Cerebellar nuclear complex (tissue), 1 donor: ENCODE data around the gene RPRD1A.
A peak's percentile ranks its signal among the peaks of the same experiment; 100 is the strongest.
"Not testable (repeated sequence)": the region's sequence is repeated elsewhere in the genome, so short reads cannot be mapped to it uniquely, and the experiment has no call there.

ENCODE experiments used
- DNase-seq, 2 experiments: peaks; one replicate each; lab custom pipeline; 2025; lab: John Stamatoyannopoulos, UW

RPRD1A gene

DNA sequence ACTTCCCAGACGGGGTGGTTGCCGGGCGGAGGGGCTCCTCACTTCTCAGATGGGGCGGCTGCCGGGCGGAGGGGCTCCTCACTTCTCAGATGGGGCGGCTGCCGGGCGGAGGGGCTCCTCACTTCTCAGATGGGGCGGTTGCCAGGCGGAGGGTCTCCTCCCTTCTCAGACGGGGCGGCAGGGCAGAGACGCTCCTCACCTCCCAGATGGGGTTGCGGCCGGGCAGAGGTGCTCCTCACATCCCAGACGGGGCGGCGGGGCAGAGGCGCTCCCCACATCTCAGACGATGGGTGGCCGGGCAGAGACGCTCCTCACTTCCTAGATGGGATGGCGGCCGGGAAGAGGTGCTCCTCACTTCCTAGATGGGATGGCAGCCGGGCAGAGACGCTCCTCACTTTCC lies 10.4 kb upstream of the RPRD1A start:
- not testable (repeated sequence) for DNase-seq

GRCh38 chr18:36075862-36076587 lies 8.7 kb upstream of the RPRD1A start:
- DNase-seq: no peak

DNA sequence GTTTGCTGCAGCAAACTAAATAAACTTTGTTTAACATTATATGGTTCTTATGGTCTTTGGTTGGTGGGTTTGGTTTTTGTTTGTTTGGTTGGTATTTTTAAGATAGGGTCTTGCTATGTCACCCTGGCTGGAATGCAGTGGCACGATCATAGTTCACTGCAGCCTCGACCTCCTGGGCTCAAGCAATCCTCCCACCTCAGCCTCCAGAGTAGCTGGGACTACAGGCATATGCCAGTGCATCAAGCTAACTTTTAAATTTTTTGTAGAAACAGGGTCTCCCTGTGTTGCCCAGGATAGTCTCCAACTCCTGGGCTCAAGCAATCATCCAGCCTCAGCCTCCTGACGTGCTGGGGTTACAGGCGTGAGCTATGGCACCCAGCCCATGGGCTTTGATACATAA lies 7.1 kb upstream of the RPRD1A start:
- DNase-seq: no peak

- no peak for DNase-seq
Measured at GRCh38 chr18:36073676-36074075, 6.3 kb upstream of the RPRD1A start.

DNA sequence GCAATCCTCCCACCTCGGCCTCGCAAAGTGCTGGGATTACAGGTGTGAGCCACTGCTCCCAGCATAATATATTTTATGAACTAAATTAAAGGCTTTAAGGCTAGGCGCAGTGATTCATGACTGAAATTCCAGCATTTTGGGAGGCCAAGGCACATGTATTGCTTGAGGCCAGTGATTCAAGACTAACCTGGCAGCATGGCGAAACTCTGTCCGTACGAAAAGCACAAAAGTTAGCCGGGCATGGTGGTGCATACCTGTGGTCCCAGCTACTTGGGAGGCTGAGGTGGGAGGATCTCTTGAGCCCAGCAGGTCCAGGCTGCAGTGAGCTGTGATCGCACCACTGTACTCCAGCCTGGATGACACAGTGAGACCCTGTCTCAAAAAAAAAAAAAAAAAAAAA lies 5.0 kb upstream of the RPRD1A start:
- not testable (repeated sequence) for DNase-seq

- DNase-seq: peak in 1 of 2 experiments; percentile 7
Measured at GRCh38 chr18:36066686-36067054, 689 bp downstream of the RPRD1A start.

- no peak for DNase-seq
Measured at GRCh38 chr18:36066001-36066400, 1.4 kb downstream of the RPRD1A start.

DNA sequence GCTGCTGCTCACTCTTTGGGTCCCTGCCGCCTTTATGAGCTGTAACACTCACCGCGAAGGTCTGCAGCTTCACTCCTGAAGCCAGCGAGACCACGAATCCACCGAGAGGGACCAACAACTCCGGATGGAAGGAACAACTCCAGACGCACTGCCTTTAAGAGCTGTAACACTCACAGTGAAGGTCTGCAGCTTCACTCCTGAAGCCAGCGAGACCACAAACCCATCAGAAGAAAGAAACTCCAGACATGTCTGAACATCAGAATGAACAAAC lies 2.6 kb downstream of the RPRD1A start:
- not testable (repeated sequence) for DNase-seq

DNA sequence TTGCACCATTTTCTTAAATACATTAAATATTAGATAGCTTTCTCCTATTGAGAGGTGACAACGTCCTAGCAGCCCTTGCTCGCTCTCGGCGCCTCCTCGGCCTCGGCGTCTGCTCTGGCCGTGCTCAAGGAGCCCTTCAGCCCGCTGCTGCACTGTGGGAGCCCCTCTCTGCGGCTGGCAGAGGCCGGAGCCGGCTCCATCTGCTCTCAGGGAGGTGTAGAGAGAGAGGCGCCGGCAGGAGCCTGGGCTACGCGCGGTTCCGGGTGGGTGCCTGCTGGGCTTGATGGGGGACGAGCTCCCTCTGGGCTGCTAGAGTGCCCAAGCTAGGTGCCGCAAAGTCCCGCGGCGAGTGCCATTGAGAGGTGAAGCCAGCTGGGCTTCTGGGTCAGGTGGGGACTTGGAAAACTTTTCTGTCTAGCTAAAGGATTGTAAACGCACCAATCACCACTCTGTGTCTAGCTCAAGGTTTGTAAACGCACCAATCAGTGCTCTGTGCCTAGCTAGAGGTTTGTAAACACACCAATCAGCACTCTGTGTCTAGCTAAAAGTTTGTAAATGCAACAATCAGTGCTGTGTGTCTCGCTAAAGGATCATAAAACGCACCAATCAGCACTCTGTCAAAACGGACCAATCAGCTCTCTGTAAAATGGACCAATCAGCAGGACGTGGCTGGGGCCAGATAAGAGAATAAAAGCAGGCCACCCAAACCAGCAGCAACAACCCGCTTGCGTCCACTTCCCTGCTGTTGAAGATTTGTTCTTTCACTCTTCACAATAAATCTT lies 3.1 kb downstream of the RPRD1A start:
- no peak for DNase-seq

- DNase-seq: no peak
Measured at GRCh38 chr18:36058674-36059073, 8.7 kb downstream of the RPRD1A start.

GRCh38 chr18:36051760-36052159 lies 15.6 kb downstream of the RPRD1A start:
- DNase-seq: no peak

DNA sequence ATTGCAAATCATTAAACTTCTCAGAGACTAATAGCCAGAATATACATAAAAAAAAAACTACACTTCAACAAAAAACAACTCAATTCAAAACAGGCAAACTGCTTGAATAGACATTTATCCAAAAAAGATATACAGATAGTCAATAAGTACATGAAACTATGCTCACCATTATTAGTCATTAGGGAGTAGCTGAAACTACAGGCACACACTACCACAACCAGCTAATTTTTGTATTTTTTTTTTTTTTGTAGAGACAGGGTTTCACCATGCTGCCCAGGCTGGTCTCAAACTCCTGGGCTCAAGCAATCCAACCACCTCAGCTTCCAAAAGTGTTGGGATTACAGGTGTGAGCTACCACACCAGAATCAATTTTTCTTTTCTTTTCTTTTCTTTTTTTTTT lies 16.9 kb downstream of the RPRD1A start:
- no peak for DNase-seq

- DNase-seq: no peak
Measured at GRCh38 chr18:36047521-36047920, 19.8 kb downstream of the RPRD1A start.

GRCh38 chr18:36046898-36047297 lies 20.5 kb downstream of the RPRD1A start:
- no peak for DNase-seq

DNA sequence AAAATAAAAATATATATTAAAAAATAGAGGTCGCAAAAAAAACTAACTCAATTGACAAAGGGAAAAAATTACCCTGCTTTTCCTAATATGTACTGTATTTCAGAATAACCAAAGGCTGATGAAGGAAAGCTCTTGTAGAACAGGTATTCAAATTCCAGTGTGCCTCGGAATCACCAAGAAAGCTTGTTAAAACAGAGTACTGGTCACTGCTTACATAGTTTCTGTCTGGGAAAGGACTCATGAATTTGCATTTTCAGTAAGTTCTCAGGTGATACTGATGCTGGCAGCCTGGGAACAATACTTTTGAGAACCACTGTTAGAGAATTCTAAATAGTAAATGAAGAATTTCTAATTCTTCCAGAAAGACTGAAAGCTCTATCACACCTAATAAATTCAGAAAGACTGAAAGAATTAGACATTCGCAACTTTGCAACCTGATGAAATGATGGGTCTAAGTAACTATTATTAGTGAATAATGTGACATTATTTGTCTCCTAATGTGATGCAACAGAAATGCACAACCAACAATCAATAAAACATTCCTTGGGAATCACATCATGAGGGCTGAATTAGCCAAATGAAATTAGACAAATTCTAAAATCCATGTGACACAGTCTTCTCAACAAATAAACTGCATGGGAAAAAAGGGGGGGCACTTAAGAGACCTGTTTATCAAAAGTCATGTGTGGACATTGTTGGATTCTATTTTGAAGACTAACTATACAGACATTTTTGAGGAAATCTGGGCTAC lies 21.9 kb downstream of the RPRD1A start:
- no peak for DNase-seq

DNA sequence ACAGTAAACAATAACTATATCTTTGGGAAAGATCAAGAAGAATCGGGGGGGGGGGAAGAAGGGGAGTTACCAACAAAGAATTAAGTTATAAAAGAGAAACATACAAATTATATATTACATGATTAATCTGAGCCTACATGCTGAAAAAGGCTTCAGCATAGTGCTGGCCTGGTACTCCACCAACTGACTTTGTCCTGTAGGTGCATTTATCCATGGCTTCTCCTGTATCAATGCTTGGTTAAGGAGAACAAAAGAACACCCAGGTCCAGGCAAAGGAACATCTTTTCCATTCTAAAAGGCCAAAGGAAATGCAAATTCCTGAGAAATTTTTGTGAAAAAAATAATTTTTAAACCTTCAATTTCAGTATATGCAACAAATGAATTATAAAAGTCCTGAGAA lies 24.2 kb downstream of the RPRD1A start:
- no peak for DNase-seq

- DNase-seq: no peak
Measured at GRCh38 chr18:36041146-36041545, 26.2 kb downstream of the RPRD1A start.

GRCh38 chr18:36038102-36038663 lies 29.2 kb downstream of the RPRD1A start:
- DNase-seq: no peak

- DNase-seq: no peak
Measured at GRCh38 chr18:36035253-36035652, 32.1 kb downstream of the RPRD1A start.

GRCh38 chr18:36034299-36034895 lies 33.0 kb downstream of the RPRD1A start:
- DNase-seq: no peak

DNA sequence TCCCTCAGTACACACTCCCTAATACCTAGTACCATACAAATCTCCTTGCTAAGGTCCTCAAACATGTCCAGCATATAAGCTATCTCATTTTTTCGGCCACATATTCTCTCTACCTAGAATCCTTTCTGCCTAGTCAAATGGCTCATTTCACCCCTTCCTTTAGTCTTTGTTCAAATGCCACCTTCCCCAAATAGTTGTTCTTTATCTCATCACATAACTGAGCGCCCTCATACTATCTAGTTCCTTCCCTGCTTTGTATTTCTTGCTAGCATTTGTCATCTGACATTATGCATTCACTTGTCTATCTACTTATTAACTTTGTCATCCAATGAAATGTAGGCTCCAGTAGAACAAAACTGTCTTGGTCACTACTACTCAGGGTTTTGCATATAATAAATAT lies 35.5 kb downstream of the RPRD1A start:
- no peak for DNase-seq

DNA sequence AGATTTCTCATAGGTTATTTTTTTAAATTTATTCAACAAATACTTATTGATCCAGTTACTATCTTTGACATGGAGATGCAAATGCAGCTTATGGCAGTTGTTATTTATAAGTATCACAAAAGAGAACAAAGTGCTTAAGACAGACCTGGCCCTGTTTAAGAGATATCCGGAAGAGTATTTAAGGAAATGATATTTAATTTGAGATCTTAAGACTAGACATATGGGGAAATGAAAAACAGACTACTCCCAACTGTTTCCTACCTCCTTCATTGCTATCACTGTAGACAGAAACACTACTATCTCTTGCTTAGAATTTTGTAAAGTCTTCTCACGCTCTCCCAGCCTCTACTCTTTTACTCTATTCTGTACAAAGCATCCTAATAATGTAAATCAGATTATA lies 36.0 kb downstream of the RPRD1A start:
- no peak for DNase-seq
